ENCODE data around the gene ETV6.

Gene ETV6

DNA sequence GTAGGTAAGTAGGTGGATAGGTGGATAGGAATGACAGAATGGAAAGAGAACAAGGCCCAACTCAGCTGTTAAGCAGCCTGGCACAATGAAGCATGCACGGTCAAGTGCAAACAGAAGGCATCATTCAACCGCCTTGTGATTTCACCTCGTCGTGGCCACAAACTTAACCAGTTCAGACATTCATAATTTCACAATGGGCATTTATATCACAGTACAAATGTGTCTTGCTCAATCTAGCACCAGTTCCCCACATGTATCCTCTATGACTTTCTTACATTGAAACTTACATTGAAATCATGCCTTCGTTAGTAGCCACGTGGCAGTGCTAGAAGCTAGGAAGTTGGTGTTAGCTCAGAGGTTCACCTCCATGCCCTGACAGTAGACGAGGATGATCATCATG is 207.5 kb downstream of the ETV6 start:
- TF ChIP-seq SIN3A (IDR thresholded peaks at IDR 0.05; ENCODE audit: borderline replicate concordance, insufficient read depth, low read length) (no peak), TAF1 (IDR thresholded peaks at IDR 0.05; ENCODE audit: borderline replicate concordance, insufficient read depth, low read length) (no peak), POLR2AphosphoS5 (IDR thresholded peaks at IDR 0.05; ENCODE audit: low read depth, low read length) (no peak)
- TF ChIP-seq, protein P1, sequence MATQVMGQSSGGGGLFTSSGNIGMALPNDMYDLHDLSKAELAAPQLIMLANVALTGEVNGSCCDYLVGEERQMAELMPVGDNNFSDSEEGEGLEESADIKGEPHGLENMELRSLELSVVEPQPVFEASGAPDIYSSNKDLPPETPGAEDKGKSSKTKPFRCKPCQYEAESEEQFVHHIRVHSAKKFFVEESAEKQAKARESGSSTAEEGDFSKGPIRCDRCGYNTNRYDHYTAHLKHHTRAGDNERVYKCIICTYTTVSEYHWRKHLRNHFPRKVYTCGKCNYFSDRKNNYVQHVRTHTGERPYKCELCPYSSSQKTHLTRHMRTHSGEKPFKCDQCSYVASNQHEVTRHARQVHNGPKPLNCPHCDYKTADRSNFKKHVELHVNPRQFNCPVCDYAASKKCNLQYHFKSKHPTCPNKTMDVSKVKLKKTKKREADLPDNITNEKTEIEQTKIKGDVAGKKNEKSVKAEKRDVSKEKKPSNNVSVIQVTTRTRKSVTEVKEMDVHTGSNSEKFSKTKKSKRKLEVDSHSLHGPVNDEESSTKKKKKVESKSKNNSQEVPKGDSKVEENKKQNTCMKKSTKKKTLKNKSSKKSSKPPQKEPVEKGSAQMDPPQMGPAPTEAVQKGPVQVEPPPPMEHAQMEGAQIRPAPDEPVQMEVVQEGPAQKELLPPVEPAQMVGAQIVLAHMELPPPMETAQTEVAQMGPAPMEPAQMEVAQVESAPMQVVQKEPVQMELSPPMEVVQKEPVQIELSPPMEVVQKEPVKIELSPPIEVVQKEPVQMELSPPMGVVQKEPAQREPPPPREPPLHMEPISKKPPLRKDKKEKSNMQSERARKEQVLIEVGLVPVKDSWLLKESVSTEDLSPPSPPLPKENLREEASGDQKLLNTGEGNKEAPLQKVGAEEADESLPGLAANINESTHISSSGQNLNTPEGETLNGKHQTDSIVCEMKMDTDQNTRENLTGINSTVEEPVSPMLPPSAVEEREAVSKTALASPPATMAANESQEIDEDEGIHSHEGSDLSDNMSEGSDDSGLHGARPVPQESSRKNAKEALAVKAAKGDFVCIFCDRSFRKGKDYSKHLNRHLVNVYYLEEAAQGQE (IDR thresholded peaks at IDR 0.05; ENCODE audit: insufficient read depth in 1 of 2, low read depth in 2 of 2, low read length in 2 of 2) = no peak

DNA sequence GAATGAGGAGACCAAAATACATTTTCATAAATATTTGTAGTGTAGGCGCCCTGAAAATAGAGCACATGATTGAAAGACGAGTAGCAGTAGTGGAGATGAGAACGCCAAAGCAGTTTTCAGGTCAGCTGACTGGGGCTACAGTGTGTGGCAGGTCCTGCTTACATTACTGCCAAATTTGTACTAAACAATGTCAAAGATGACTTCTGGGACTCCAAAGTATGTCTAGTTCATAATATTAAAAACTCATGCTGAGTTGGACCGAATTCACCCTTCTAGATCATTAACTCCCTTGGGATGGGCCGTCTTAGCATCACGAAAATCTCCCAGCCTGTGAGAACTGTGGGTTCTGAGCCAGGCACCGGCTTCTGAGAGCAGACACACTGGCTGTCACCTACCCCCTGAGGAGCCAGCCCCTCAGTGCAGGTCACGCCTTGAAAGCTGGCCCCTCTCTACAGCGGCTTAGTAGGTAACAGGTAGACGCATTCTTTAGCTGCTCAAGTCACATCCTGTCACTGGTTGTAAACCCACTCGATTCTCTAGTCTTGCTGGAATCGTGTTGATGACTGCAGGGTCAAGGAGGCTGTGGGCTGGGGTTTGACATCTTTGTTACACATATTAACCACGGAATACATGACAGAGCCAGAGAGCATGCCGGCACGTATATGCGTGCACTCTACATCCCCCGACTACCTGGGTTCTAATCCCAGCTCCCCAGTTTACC is 210.4 kb downstream of the ETV6 start:
- TF ChIP-seq TAF1 (IDR thresholded peaks at IDR 0.05; ENCODE audit: borderline replicate concordance, insufficient read depth, low read length) = no peak
- TF ChIP-seq POLR2AphosphoS5 (IDR thresholded peaks at IDR 0.05; ENCODE audit: low read depth, low read length) = no peak
- no peak for TF ChIP-seq FOXP2 (optimal IDR thresholded peaks at IDR 0.05; ENCODE audit: borderline replicate concordance, extremely low read depth, extremely low read length, insufficient read depth)
- TF ChIP-seq, protein P1 (IDR thresholded peaks at IDR 0.05; ENCODE audit: insufficient read depth in 1 of 2, low read depth in 2 of 2, low read length in 2 of 2) = no peak
- no peak for TF ChIP-seq SIN3A (IDR thresholded peaks at IDR 0.05; ENCODE audit: borderline replicate concordance, insufficient read depth, low read length)

GRCh38 chr12:11861155-11861863 is 211.8 kb downstream of the ETV6 start:
- TF ChIP-seq TAF1 (IDR thresholded peaks at IDR 0.05; ENCODE audit: borderline replicate concordance, insufficient read depth, low read length) (no peak), FOXP2 (optimal IDR thresholded peaks at IDR 0.05; ENCODE audit: borderline replicate concordance, extremely low read depth, extremely low read length, insufficient read depth) (no peak), SIN3A (IDR thresholded peaks at IDR 0.05; ENCODE audit: borderline replicate concordance, insufficient read depth, low read length) (no peak), POLR2AphosphoS5 (IDR thresholded peaks at IDR 0.05; ENCODE audit: low read depth, low read length) (no peak)
- TF ChIP-seq, protein P1 (IDR thresholded peaks at IDR 0.05; ENCODE audit: insufficient read depth in 1 of 2, low read depth in 2 of 2, low read length in 2 of 2) = no peak

DNA sequence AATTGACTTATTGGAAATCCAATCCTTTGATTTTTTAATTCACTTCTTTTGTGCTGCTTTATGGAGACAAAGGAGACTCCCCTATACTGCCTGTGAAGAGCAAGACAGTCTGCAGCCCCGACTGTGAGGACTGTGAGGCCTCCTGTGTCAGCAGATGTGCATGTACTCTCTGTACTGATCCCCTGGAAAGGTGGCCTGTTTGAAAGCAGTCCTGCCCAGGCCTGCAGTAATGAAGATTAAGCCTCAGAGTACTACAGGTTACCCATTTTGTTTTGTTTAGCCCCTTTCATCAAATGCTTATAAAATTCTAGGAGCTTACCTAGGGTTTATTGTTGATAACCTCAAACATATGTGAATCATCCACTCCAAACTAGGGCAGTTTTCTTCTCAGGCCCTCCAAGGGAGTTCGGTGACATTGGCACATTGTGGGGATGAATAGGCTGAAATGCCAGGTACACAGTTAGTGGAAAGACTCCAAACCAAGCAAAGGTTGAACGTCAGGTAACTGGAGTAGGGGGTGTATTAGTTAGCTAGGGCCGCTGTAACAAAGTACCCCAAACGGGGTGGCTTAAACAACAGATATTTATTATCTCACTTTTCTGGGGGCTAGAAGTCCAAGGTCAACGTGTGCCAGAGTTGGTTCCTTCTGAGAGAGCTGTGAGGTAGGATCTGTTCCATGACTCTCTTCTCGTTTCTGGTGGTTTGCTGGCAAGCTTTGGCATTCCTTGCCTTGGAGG is 212.6 kb downstream of the ETV6 start:
- no peak for TF ChIP-seq TAF1 (IDR thresholded peaks at IDR 0.05; ENCODE audit: borderline replicate concordance, insufficient read depth, low read length)
- no peak for TF ChIP-seq FOXP2 (optimal IDR thresholded peaks at IDR 0.05; ENCODE audit: borderline replicate concordance, extremely low read depth, extremely low read length, insufficient read depth)
- no peak for TF ChIP-seq POLR2AphosphoS5 (IDR thresholded peaks at IDR 0.05; ENCODE audit: low read depth, low read length)
- no peak for TF ChIP-seq SIN3A (IDR thresholded peaks at IDR 0.05; ENCODE audit: borderline replicate concordance, insufficient read depth, low read length)
- TF ChIP-seq, protein P1 (IDR thresholded peaks at IDR 0.05; ENCODE audit: insufficient read depth in 1 of 2, low read depth in 2 of 2, low read length in 2 of 2) = no peak
